A549 (cell line): ENCODE measurements around the gene KCNA2.

Source experiments
- CEBPB ChIP-seq, 2 experiments: fragments of >200 bp in 1 of 2; sonication (Bioruptor Twin) in 1 of 2; formaldehyde crosslinking in 1 of 2; IDR thresholded peaks; 2 replicates each; pipeline ENCODE4 v1.6.1; 2012 to 2016
- TF ChIP-seq, protein P1 (sequence below): fragments of >200 bp; sonication (Bioruptor Twin); formaldehyde crosslinking; IDR thresholded peaks from 3 replicates; pipeline ENCODE4 v1.5.1; 2016

DNA sequence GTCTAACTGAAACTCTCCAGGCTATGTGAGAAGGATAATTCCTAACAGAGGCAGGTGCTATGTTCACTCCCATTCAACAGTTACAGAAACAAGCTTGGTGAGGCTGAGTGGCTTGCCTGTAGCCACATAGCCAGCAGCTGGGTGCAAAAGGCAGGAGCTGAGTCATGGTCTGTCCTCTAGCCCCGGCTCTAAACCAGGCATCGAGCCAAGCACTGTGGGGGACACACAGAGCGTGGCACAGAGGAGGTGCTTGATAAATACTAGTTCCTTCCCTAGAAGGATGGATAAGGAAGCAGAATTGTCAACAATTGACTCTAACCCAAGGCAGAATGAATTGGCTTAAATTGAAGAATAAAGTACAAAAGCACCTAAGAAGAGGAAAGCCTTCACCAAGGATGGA is 10.4 kb upstream of the KCNA2 start:
- TF ChIP-seq CEBPB (IDR thresholded peaks at IDR 0.05) = no peak
- TF ChIP-seq, protein P1, sequence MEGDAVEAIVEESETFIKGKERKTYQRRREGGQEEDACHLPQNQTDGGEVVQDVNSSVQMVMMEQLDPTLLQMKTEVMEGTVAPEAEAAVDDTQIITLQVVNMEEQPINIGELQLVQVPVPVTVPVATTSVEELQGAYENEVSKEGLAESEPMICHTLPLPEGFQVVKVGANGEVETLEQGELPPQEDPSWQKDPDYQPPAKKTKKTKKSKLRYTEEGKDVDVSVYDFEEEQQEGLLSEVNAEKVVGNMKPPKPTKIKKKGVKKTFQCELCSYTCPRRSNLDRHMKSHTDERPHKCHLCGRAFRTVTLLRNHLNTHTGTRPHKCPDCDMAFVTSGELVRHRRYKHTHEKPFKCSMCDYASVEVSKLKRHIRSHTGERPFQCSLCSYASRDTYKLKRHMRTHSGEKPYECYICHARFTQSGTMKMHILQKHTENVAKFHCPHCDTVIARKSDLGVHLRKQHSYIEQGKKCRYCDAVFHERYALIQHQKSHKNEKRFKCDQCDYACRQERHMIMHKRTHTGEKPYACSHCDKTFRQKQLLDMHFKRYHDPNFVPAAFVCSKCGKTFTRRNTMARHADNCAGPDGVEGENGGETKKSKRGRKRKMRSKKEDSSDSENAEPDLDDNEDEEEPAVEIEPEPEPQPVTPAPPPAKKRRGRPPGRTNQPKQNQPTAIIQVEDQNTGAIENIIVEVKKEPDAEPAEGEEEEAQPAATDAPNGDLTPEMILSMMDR = no peak
